Stomach (tissue), 9 donors: ENCODE results near the gene TERB1. TPM values are rescaled to one million over a fixed set of nuclear protein-coding genes. Genes with fewer than 3 reads are reported as not detected.

Source experiments
- DNase-seq, 2 donors: peaks; one replicate each; pipeline versions ENCODE4 v3.0.0 to v3.0.0-alpha.2; 2013 to 2019
- H3K27ac ChIP-seq, 5 donors: fragments of 200-600 bp in 4 of 5; sonication (generic) in 4 of 5; one replicate each; pipeline ENCODE4 v1.5.1; 2013 to 2019; ENCODE audit warnings: mild to moderate bottlenecking in 1 of 5, moderate library complexity in 1 of 5
- H3K27me3 ChIP-seq, 3 donors: fragments of 200-600 bp; sonication (generic); one replicate each; pipeline ENCODE4 v1.5.1; 2017 to 2019; ENCODE audit warnings: mixed run types in 1 of 3
- H3K36me3 ChIP-seq, 4 donors: fragments of 200-600 bp; sonication (generic); 1 replicate in 3 of 4; 2 replicates in 1 of 4; pipeline ENCODE4 v1.5.1; 2016 to 2019
- H3K4me1 ChIP-seq, 4 donors: fragments of 200-600 bp; sonication (generic); one replicate each; pipeline ENCODE4 v1.5.1; 2016 to 2019
- H3K4me3 ChIP-seq, 4 donors: fragments of 200-600 bp; sonication (generic) in 3 of 4; one replicate each; pipeline ENCODE4 v1.5.1; 2016 to 2019; ENCODE audit warnings: mild to moderate bottlenecking in 1 of 4
- H3K9me3 ChIP-seq, 4 donors: fragments of 200-600 bp; sonication (generic); one replicate each; pipeline ENCODE4 v1.5.1; 2016 to 2019
- CTCF ChIP-seq, 7 experiments: fragments of 450-650 bp in 4 of 7; fragments of 200-600 bp in 3 of 7; sonication (generic) in 3 of 7; IDR thresholded peaks; one replicate each; pipeline ENCODE4 v1.5.1; 2016 to 2019; ENCODE audit warnings: antibody characterized with exemption in 7 of 7, control low read depth in 2 of 7, mild to moderate bottlenecking in 1 of 7
- EP300 ChIP-seq: sonication (generic); formaldehyde crosslinking; IDR thresholded peaks from one replicate; pipeline ENCODE4 v1.6.1; 2017; ENCODE audit warnings: antibody characterized with exemption
- POLR2A ChIP-seq, 4 donors: fragments of 450-650 bp; IDR thresholded peaks; one replicate each; pipeline ENCODE4 v1.6.1; 2016; ENCODE audit warnings: antibody characterized with exemption in 4 of 4, control low read depth in 2 of 4, mild to moderate bottlenecking in 1 of 4, moderate library complexity in 1 of 4
- POLR2AphosphoS5 ChIP-seq, 3 donors: sonication (generic); formaldehyde crosslinking; IDR thresholded peaks; one replicate each; pipeline ENCODE4 v1.6.1; 2016; ENCODE audit warnings: antibody characterized with exemption in 3 of 3
- WGBS, 5 donors: extraction: QIAGEN DNeasy Blood & Tissue Kit in 3 of 5; methylation state at CpG; one replicate each; pipeline versions ENCODE4 v1.1.5 to v1.1.7; 2013 to 2018; 5-methylcytosine and 5-hydroxymethylcytosine counted together
- intact Hi-C: fragments of 100-400 bp; cut with DNase I; formaldehyde crosslinking; loops from one replicate; pipeline ENCODE4 v1.15.1; 2023; ENCODE audit warnings: low total_unique reads
- polyA plus RNA-seq, 3 donors: library from polyadenylated mRNA; stranded (reverse); fragments of 200-250 nt; gene quantifications; one replicate each; pipeline ENCODE4 v1.2.3, GENCODE V29; 2013
- total RNA-seq, 5 donors: library from RNA; depleted of rRNA; stranded (reverse); fragments of >200 nt; gene quantifications; one replicate each; pipeline versions ENCODE4 v1.1.0 to v1.2.3, GENCODE V29; 2014 to 2016
- donor health status: healthy with polysubstance abuse.
- donor health status: Bipolar disorder and iron deficiency.
- donor health status: healthy.

TERB1 gene
- total and polyA plus RNA-seq, 8 donors = not detected

GRCh38 chr16:66751992-66752322, 49.4 kb downstream of the TERB1 start:
- DNase-seq = no peak
- Histone ChIP-seq H3K4me1 (peaks cover 32 to 51% (median 38%) of the 10 kb centered on the region in 4 donors), H3K9me3 (no peaks in the 10 kb centered on the region), H3K4me3 (peak overlapping the region; percentile 73 to 99 (median 90)), H3K27me3 (no peaks in the 10 kb centered on the region), H3K27ac (peak overlapping the region; percentile 87 to 99 (median 94)), H3K36me3 (peaks cover 13 to 24% (median 23%) of the 10 kb centered on the region in 4 donors)
- 29 to 50% (median 34%) methylated on average over 3 of the region's 3 CpGs for WGBS, 5 donors
- no peak for TF ChIP-seq EP300
- TF ChIP-seq POLR2A (IDR thresholded peaks at IDR 0.05) = no peak
- no peak for TF ChIP-seq POLR2AphosphoS5 (IDR thresholded peaks at IDR 0.05)
- no peak for TF ChIP-seq CTCF (IDR thresholded peaks at IDR 0.05)
- intact Hi-C loops = no loop called here

- H3K4me3 ChIP-seq = peak within 1 kb of the TSS; percentile 73 to 99 (median 90)
- DNase-seq = peak; percentile 78 to 93
- H3K9me3 ChIP-seq = no peaks in the 10 kb centered on the region
- H3K36me3 ChIP-seq = peaks cover 13 to 29% (median 28%) of the 10 kb centered on the region in 4 donors
- peak within 1 kb of the TSS; percentile 87 to 99 (median 94) for H3K27ac ChIP-seq
- WGBS, 5 donors = 0 to 2% (median 1%) methylated on average over 21 to 90 of the region's 90 CpGs
- peaks cover 32 to 56% (median 41%) of the 10 kb centered on the region in 4 donors for H3K4me1 ChIP-seq
- H3K27me3 ChIP-seq = no peaks in the 10 kb centered on the region
- TF ChIP-seq POLR2A (IDR thresholded peaks at IDR 0.05) = no peak
- TF ChIP-seq CTCF (IDR thresholded peaks at IDR 0.05) = peak in 5 of 7 experiments; percentile 33 to 95 (median 73)
- intact Hi-C loops = no loop called here
Measured at GRCh38 chr16:66751303-66751991, 49.9 kb downstream of the TERB1 start, which contains the start of gene DYNC1LI2. Gene DYNC1LI2, minus strand, starts transcription at chr16:66751609. Its CDS starts 18 bp downstream, at chr16:66751591.

- TF ChIP-seq CTCF (IDR thresholded peaks at IDR 0.05) (no peak), POLR2AphosphoS5 (IDR thresholded peaks at IDR 0.05) (no peak), POLR2A (IDR thresholded peaks at IDR 0.05) (no peak), EP300 (no peak)
- peaks cover 32 to 61% (median 43%) of the 10 kb centered on the region in 4 donors for H3K4me1 ChIP-seq
- WGBS, 5 donors = 0% methylated on average over 8 to 22 of the region's 22 CpGs
- H3K27ac ChIP-seq = peak overlapping the region; percentile 87 to 99 (median 94)
- H3K27me3 ChIP-seq = no peaks in the 10 kb centered on the region
- peak; percentile 28 to 74 for DNase-seq
- peak overlapping the region; percentile 73 to 99 (median 90) for H3K4me3 ChIP-seq
- peaks cover 17 to 33% (median 33%) of the 10 kb centered on the region in 4 donors for H3K36me3 ChIP-seq
- no peaks in the 10 kb centered on the region for H3K9me3 ChIP-seq
- intact Hi-C loops = no loop called here
Measured at GRCh38 chr16:66751053-66751302, 50.4 kb downstream of the TERB1 start.

GRCh38 chr16:66750279-66751052, 50.9 kb downstream of the TERB1 start:
- no peaks in the 10 kb centered on the region for H3K9me3 ChIP-seq
- no peaks in the 10 kb centered on the region for H3K27me3 ChIP-seq
- H3K36me3 ChIP-seq = peaks cover 21 to 38% (median 38%) of the 10 kb centered on the region in 4 donors
- TF ChIP-seq POLR2AphosphoS5 (IDR thresholded peaks at IDR 0.05) = no peak
- no peak for TF ChIP-seq EP300
- peak overlapping the region; percentile 87 to 99 (median 94) for H3K27ac ChIP-seq
- DNase-seq = no peak
- H3K4me1 ChIP-seq = peaks cover 32 to 66% (median 46%) of the 10 kb centered on the region in 4 donors
- intact Hi-C loops = no loop called here
- H3K4me3 ChIP-seq = peak overlapping the region; percentile 73 to 99 (median 90)
- WGBS, 5 donors = 9 to 15% (median 11%) methylated on average over 12 of the region's 12 CpGs
